HG02642 (cell line): ENCODE measurements around the gene TMEM165.

Source experiments
- ATAC-seq: cut with Tn5 transposase; IDR thresholded peaks from one replicate; pipeline ENCODE4 v1.9.1; 2021; ENCODE audit warnings: mild to moderate bottlenecking; ENCODE audit not compliant: unreplicated experiment, poor library complexity

The TMEM165 gene

GRCh38 chr4:55366621-55367020 lies 29.1 kb upstream of the TMEM165 start:
- no peak for ATAC-seq

- no peak for ATAC-seq
These were observed 28.6 kb upstream of the TMEM165 start for GRCh38 chr4:55367084-55367722.

GRCh38 chr4:55369968-55370367 lies 25.8 kb upstream of the TMEM165 start:
- no peak for ATAC-seq

- no peak for ATAC-seq
These were observed 23.5 kb upstream of the TMEM165 start for GRCh38 chr4:55372259-55372658.

GRCh38 chr4:55373461-55373860 lies 22.3 kb upstream of the TMEM165 start:
- no peak for ATAC-seq

GRCh38 chr4:55376698-55377097 lies 19.1 kb upstream of the TMEM165 start:
- ATAC-seq: no peak

GRCh38 chr4:55378617-55379467 lies 16.9 kb upstream of the TMEM165 start:
- no peak for ATAC-seq

- ATAC-seq: no peak
These were observed 15.2 kb upstream of the TMEM165 start for GRCh38 chr4:55380576-55380975.

GRCh38 chr4:55381502-55381901 lies 14.3 kb upstream of the TMEM165 start:
- ATAC-seq: no peak

- ATAC-seq: no peak
These were observed 13.2 kb upstream of the TMEM165 start for GRCh38 chr4:55382488-55383003.

GRCh38 chr4:55385201-55385649 lies 10.5 kb upstream of the TMEM165 start:
- no peak for ATAC-seq

GRCh38 chr4:55386073-55386472 lies 9.7 kb upstream of the TMEM165 start:
- ATAC-seq: peak; percentile 81

- ATAC-seq: no peak
These were observed 8.9 kb upstream of the TMEM165 start for GRCh38 chr4:55386840-55387239.

- no peak for ATAC-seq
These were observed 2.1 kb upstream of the TMEM165 start for GRCh38 chr4:55393461-55394320.

GRCh38 chr4:55395218-55395528 lies 584 bp upstream of the TMEM165 start:
- no peak for ATAC-seq

- ATAC-seq: peak; percentile 34
These were observed 760 bp downstream of the TMEM165 start for GRCh38 chr4:55396308-55397125.

- ATAC-seq: no peak
These were observed 1.3 kb downstream of the TMEM165 start for GRCh38 chr4:55397126-55397436.

GRCh38 chr4:55397520-55398321 lies 2.0 kb downstream of the TMEM165 start:
- no peak for ATAC-seq

- ATAC-seq: no peak
These were observed 2.7 kb downstream of the TMEM165 start for GRCh38 chr4:55398461-55398860.
